K562 (cell line): ENCODE data around the gene ACSM6. TPM values are rescaled to one million over a fixed set of nuclear protein-coding genes. Genes with fewer than 3 reads are reported as not detected.

Experiments used
- polyA plus RNA-seq, 8 experiments: library from polyadenylated mRNA; depleted of rRNA in 4 of 8; stranded (reverse) in 5 of 8; unstranded in 3 of 8; fragments of >200 nt; fragmentation: Nextera tagmentation in 2 of 8; fragmentation: Illumina TruSeq in 1 of 8; extraction: Ambion mirVana in 2 of 8; extraction: Trizol in 1 of 8; gene quantifications; 2 replicates each; pipeline versions ENCODE4 v1.2.1 to v1.2.3, GENCODE V29; 2011 to 2014; ENCODE audit warnings: inconsistent platforms in 1 of 8, missing spikeins in 1 of 8
- total RNA-seq, 7 experiments: library from RNA; depleted of rRNA in 6 of 7; stranded (reverse); fragments of >200 nt in 6 of 7; fragmentation: Illumina TruSeq in 2 of 7; extraction: Trizol in 2 of 7; gene quantifications; 2 replicates each; pipeline versions ENCODE4 v1.2.1 to v1.2.3, GENCODE V29; 2011 to 2021; ENCODE audit warnings: low replicate concordance in 1 of 7
- TF ChIP-seq, protein P1 (sequence below): fragments of 450-650 bp; IDR thresholded peaks from 2 replicates; pipeline ENCODE4 v1.6.1; 2016; ENCODE audit warnings: low read depth

ACSM6 gene
- total and polyA plus RNA-seq, 9 of the 15 experiments (the other 6 are each of a cell fraction or from before 2014, with no cell fraction given): not detected

DNA sequence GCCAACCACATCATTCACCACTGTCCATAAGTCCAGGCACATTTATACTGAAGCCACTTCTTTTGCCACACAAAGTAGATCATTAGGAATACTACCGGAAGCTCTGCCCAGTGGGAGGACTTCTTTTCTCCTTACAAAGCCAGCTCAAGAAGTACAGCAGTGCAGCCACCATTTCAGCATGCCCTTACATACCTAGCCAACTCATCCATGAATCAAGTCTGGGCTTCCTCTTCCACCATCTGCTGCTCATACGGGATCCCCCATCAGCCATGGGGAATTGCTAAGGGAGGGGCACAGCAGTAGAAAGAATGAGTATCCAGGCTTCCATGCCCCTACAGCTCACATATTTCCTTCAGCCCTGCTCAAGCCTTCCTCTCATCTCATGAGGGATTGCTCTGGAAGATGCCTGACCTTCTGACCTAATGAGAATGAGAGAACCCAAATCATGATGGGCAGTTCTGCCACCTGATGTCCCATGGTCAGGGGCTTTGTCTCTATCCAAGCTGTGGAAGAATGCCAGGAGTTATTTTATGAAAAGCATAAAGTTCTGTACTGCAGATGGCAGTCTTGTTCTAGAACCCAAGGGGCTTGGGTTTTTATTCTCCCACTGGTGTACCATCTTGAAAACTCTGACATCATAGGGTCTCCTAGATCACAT is 39.5 kb downstream of the ACSM6 start (continued):
- TF ChIP-seq, protein P1, sequence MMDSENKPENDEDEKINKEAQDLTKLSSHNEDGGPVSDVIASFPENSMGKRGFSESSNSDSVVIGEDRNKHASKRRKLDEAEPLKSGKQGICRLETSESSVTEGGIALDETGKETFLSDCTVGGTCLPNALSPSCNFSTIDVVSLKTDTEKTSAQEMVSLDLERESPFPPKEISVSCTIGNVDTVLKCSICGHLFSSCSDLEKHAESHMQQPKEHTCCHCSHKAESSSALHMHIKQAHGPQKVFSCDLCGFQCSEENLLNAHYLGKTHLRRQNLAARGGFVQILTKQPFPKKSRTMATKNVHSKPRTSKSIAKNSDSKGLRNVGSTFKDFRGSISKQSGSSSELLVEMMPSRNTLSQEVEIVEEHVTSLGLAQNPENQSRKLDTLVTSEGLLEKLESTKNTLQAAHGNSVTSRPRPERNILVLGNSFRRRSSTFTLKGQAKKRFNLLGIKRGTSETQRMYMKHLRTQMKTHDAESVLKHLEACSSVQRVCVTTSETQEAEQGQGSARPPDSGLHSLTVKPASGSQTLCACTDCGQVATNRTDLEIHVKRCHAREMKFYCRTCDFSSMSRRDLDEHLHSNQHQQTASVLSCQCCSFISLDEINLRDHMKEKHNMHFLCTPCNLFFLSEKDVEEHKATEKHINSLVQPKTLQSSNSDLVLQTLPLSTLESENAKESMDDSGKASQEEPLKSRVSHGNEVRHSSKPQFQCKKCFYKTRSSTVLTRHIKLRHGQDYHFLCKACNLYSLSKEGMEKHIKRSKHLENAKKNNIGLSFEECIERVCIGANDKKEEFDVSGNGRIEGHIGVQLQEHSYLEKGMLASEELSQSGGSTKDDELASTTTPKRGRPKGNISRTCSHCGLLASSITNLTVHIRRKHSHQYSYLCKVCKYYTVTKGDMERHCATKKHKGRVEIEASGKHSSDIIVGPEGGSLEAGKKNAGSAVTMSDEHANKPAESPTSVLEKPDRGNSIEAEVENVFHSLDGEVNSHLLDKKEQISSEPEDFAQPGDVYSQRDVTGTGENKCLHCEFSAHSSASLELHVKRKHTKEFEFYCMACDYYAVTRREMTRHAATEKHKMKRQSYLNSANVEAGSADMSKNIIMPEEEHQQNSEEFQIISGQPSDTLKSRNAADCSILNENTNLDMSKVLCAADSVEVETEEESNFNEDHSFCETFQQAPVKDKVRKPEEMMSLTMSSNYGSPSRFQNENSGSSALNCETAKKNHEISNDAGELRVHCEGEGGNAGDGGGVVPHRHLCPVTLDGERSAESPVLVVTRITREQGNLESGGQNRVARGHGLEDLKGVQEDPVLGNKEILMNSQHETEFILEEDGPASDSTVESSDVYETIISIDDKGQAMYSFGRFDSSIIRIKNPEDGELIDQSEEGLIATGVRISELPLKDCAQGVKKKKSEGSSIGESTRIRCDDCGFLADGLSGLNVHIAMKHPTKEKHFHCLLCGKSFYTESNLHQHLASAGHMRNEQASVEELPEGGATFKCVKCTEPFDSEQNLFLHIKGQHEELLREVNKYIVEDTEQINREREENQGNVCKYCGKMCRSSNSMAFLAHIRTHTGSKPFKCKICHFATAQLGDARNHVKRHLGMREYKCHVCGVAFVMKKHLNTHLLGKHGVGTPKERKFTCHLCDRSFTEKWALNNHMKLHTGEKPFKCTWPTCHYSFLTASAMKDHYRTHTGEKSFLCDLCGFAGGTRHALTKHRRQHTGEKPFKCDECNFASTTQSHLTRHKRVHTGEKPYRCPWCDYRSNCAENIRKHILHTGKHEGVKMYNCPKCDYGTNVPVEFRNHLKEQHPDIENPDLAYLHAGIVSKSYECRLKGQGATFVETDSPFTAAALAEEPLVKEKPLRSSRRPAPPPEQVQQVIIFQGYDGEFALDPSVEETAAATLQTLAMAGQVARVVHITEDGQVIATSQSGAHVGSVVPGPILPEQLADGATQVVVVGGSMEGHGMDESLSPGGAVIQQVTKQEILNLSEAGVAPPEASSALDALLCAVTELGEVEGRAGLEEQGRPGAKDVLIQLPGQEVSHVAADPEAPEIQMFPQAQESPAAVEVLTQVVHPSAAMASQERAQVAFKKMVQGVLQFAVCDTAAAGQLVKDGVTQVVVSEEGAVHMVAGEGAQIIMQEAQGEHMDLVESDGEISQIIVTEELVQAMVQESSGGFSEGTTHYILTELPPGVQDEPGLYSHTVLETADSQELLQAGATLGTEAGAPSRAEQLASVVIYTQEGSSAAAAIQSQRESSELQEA: no peak
- TF ChIP-seq, all 486 proteins: peak for 1
